ENCODE measurements around the gene MYO18A.

The MYO18A gene

DNA sequence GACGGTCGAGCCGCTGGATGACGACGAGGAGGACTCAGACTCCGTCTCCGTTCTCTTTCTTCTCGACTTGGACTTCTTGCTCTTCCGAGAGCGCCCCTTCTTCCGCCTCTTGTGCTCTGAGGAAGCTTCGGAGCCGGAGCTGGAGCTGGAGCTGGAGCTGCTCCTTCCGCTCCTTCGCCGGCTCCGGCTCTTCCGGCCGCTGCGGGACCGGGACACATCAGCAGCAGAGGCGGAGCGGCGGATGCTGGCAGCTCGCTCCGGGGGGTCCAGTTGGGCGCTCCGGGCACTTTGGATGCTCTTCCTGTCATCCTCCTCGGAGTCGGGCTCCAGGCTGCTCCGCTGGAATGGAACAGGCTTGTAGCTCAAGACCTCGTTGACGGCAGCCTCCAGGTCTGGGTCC lies 100.3 kb downstream of the MYO18A start:
- peaks cover 3% of the 10 kb centered on the region for H3K4me1 ChIP-seq
- no peaks in the 10 kb centered on the region for H3K27me3 ChIP-seq (ENCODE audit: control insufficient read depth, insufficient read depth, low read length)
- no peak overlapping the region for H3K4me3 ChIP-seq (ENCODE audit: low read depth, low read length)
- no peak overlapping the region for H3K4me2 ChIP-seq (ENCODE audit: low read length)
- H3K27ac ChIP-seq, result no peak overlapping the region
- H3K36me3 ChIP-seq (ENCODE audit: control insufficient read depth, insufficient read depth, low read length), result no peaks in the 10 kb centered on the region
- no peak overlapping the region for H3K9ac ChIP-seq
- H3K9me3 ChIP-seq (ENCODE audit: control insufficient read depth, low read length), result no peaks in the 10 kb centered on the region
- no peaks in the 10 kb centered on the region for H3K79me2 ChIP-seq
- TF ChIP-seq CTCF (IDR thresholded peaks at IDR 0.05), result no peak
- no peak overlapping the region for H2AFZ ChIP-seq

DNA sequence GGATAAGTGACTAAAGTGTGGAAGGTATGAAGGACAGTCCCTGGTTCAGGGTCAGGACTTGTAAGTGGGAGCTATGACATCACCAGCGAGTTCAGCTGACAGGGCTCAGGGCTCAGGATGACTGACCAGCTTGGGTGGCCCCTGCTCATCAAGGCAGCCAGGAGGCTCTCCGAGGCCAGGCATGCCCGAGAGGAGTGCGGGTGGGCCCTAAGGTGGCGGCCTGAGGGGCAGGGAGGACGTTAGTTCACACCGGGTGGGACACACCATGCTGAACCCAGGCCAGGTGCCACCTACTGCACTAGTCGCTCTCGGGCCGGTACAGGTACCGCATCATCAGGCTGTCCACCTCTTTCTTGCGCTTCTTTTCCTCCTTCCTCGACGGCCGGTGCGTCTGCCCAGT lies 100.8 kb downstream of the MYO18A start:
- peaks cover 3% of the 10 kb centered on the region for H3K4me1 ChIP-seq
- TF ChIP-seq CTCF (IDR thresholded peaks at IDR 0.05), result no peak
- no peaks in the 10 kb centered on the region for H3K9me3 ChIP-seq (ENCODE audit: control insufficient read depth, low read length)
- H3K4me2 ChIP-seq (ENCODE audit: low read length), result no peak overlapping the region
- H3K27me3 ChIP-seq (ENCODE audit: control insufficient read depth, insufficient read depth, low read length), result no peaks in the 10 kb centered on the region
- no peak overlapping the region for H3K4me3 ChIP-seq (ENCODE audit: low read depth, low read length)
- H3K27ac ChIP-seq, result no peak overlapping the region
- no peak overlapping the region for H2AFZ ChIP-seq
- no peaks in the 10 kb centered on the region for H3K79me2 ChIP-seq
- no peaks in the 10 kb centered on the region for H3K36me3 ChIP-seq (ENCODE audit: control insufficient read depth, insufficient read depth, low read length)
- no peak overlapping the region for H3K9ac ChIP-seq

DNA sequence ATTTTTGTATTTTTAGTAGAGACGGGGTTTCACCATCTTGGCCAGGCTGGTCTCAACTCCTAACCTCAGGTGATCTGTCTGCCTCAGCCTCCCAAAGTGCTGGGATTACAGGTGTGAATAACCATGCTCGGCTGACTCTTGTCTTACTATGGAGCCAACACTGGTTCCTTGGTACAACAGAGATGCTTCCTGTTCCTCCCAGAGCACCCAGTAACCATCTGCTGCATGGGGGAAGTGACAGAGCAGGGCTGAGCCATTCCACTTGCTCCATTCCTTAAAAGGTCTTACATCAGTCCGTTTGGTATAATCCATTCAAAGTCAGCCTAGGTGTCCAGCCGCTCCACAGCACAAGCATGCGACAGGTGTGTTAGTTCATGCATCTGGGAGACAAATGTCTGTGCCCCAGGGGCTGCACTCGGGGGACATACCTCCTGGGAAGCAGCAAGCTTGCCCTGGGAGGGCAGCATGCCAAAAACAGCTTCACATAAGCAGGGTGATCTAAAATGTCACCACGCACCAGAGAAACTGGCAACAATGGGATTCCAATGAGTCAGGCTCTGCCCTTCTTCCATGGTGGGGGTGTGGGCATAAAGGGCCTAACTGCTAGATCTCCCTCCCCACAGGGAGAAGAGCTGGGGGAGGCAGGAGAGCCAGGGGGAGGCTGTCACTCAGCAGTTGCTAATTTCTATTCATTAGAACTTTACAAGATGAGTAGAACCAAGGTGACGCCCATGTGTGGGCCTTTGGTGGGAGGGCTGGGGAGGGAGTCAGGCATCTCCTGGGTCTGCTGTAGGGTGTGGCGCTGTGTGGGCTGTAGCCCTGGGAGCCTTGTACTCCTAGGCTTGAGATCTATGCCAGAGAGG lies 101.8 kb downstream of the MYO18A start:
- H3K9me3 ChIP-seq (ENCODE audit: control insufficient read depth, low read length), result no peaks in the 10 kb centered on the region
- H3K4me2 ChIP-seq (ENCODE audit: low read length), result no peak overlapping the region
- no peak overlapping the region for H3K27ac ChIP-seq
- TF ChIP-seq CTCF (IDR thresholded peaks at IDR 0.05), result no peak
- no peak overlapping the region for H3K4me3 ChIP-seq (ENCODE audit: low read depth, low read length)
- no peak overlapping the region for H2AFZ ChIP-seq
- H3K79me2 ChIP-seq, result no peaks in the 10 kb centered on the region
- peaks cover 3% of the 10 kb centered on the region for H3K4me1 ChIP-seq
- no peak overlapping the region for H3K9ac ChIP-seq
- no peaks in the 10 kb centered on the region for H3K36me3 ChIP-seq (ENCODE audit: control insufficient read depth, insufficient read depth, low read length)
- no peaks in the 10 kb centered on the region for H3K27me3 ChIP-seq (ENCODE audit: control insufficient read depth, insufficient read depth, low read length)

GRCh38 chr17:29077320-29077719 lies 102.9 kb downstream of the MYO18A start:
- Histone ChIP-seq H3K9me3 (ENCODE audit: control insufficient read depth, low read length) (no peaks in the 10 kb centered on the region), H3K4me1 (peaks cover 3% of the 10 kb centered on the region), H3K4me2 (ENCODE audit: low read length) (no peak overlapping the region), H3K27me3 (ENCODE audit: control insufficient read depth, insufficient read depth, low read length) (no peaks in the 10 kb centered on the region), H3K9ac (no peak overlapping the region), H2AFZ (no peak overlapping the region), H3K27ac (no peak overlapping the region), H3K36me3 (ENCODE audit: control insufficient read depth, insufficient read depth, low read length) (no peaks in the 10 kb centered on the region), H3K4me3 (ENCODE audit: low read depth, low read length) (no peak overlapping the region), H3K79me2 (no peaks in the 10 kb centered on the region)
- TF ChIP-seq CTCF (IDR thresholded peaks at IDR 0.05), result no peak

- Histone ChIP-seq H3K4me2 (ENCODE audit: low read length) (no peak overlapping the region), H3K9me3 (ENCODE audit: control insufficient read depth, low read length) (no peaks in the 10 kb centered on the region), H3K79me2 (no peaks in the 10 kb centered on the region), H3K36me3 (ENCODE audit: control insufficient read depth, insufficient read depth, low read length) (no peaks in the 10 kb centered on the region), H3K27me3 (ENCODE audit: control insufficient read depth, insufficient read depth, low read length) (no peaks in the 10 kb centered on the region), H3K4me1 (peaks cover 3% of the 10 kb centered on the region), H3K4me3 (ENCODE audit: low read depth, low read length) (no peak overlapping the region), H2AFZ (no peak overlapping the region), H3K27ac (no peak overlapping the region), H3K9ac (no peak overlapping the region)
- TF ChIP-seq CTCF (IDR thresholded peaks at IDR 0.05), result no peak
These were observed 103.5 kb downstream of the MYO18A start for GRCh38 chr17:29076722-29077121.

All from parathyroid adenoma (tissue), 2 donors.